Ascending aorta (tissue), 2 donors: ENCODE measurements around the gene GPER1. TPM values are rescaled to one million over a fixed set of nuclear protein-coding genes. Genes with fewer than 3 reads are reported as not detected.

ENCODE experiments used
- DNase-seq, 2 donors: peaks; one replicate each; pipeline ENCODE4 v3.0.0-alpha.2; 2019; ENCODE audit warnings: low spot score in 2 of 2
- H3K27ac ChIP-seq, 2 donors: fragments of 200-600 bp; sonication (generic); one replicate each; pipeline ENCODE4 v1.5.1; 2016 to 2017; ENCODE audit warnings: mild to moderate bottlenecking in 1 of 2
- H3K27me3 ChIP-seq: fragments of 200-600 bp; sonication (generic); one replicate; pipeline ENCODE4 v1.5.1; 2017
- H3K36me3 ChIP-seq, 2 donors: fragments of 200-600 bp; sonication (generic); one replicate each; pipeline ENCODE4 v1.5.1; 2016
- H3K4me1 ChIP-seq, 2 donors: fragments of 200-600 bp; sonication (generic); one replicate each; pipeline ENCODE4 v1.5.1; 2016 to 2017; ENCODE audit warnings: mild to moderate bottlenecking in 1 of 2
- H3K4me3 ChIP-seq, 2 donors: fragments of 200-600 bp; sonication (generic); one replicate each; pipeline ENCODE4 v1.5.1; 2016 to 2017; ENCODE audit warnings: mild to moderate bottlenecking in 1 of 2
- H3K9me3 ChIP-seq, 2 donors: fragments of 200-600 bp; sonication (generic); one replicate each; pipeline ENCODE4 v1.5.1; 2016
- CTCF ChIP-seq, 3 experiments: fragments of 200-600 bp in 2 of 3; fragments of 450-650 bp in 1 of 3; sonication (generic) in 2 of 3; IDR thresholded peaks; one replicate each; pipeline ENCODE4 v1.5.1; 2016 to 2019; ENCODE audit warnings: antibody characterized with exemption in 3 of 3, mild to moderate bottlenecking in 1 of 3, moderate library complexity in 1 of 3
- intact Hi-C: fragments of 100-400 bp; cut with DNase I; formaldehyde crosslinking; loops from one replicate; pipeline ENCODE4 v1.15.1; 2023
- total RNA-seq: library from RNA; depleted of rRNA; stranded (reverse); fragments of >200 nt; gene quantifications from one replicate; pipeline ENCODE4 v1.1.0, GENCODE V29; 2016

Gene GPER1
- total RNA-seq, 1 donor from 2014 or later, result 11.3 TPM

DNA sequence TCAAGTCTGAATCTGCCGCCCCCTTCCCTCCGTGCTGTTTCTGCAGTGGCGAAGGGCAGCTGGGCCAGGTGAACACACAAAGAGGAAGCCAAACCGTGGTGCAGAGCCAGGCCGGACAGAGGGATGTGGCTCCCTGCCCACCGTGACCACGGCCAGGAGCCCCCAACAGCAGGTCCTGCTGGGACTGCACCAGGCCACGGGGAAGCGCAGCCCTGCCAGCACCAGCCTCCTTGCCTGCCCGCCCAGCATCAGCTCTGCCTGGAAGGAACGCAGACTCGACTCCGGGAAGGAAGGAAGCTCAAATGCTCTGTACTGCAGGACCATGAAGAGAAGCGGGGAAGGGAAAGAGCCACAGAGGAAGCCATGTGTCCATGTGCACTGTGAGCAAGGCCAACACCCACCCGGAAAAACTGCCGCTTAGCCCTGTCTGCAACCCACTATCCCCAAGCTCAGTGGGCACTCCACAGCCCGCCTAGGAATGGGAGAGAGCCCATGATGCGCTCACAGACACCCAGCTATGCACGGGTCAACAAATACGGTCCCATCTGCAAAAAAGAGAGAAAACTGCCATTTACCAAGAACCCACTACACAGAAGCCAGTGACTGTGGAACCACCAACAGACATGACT, 19.0 kb downstream of the GPER1 start:
- Histone ChIP-seq H3K27me3 (no peaks in the 10 kb centered on the region), H3K36me3 (no peaks in the 10 kb centered on the region), H3K4me3 (no peak overlapping the region), H3K9me3 (no peaks in the 10 kb centered on the region), H3K4me1 (peaks cover 0 to 4% of the 10 kb centered on the region in 2 donors), H3K27ac (no peak overlapping the region)
- no peak for DNase-seq
- intact Hi-C loops, result no loop called here
- TF ChIP-seq CTCF (IDR thresholded peaks at IDR 0.05), result no peak

DNA sequence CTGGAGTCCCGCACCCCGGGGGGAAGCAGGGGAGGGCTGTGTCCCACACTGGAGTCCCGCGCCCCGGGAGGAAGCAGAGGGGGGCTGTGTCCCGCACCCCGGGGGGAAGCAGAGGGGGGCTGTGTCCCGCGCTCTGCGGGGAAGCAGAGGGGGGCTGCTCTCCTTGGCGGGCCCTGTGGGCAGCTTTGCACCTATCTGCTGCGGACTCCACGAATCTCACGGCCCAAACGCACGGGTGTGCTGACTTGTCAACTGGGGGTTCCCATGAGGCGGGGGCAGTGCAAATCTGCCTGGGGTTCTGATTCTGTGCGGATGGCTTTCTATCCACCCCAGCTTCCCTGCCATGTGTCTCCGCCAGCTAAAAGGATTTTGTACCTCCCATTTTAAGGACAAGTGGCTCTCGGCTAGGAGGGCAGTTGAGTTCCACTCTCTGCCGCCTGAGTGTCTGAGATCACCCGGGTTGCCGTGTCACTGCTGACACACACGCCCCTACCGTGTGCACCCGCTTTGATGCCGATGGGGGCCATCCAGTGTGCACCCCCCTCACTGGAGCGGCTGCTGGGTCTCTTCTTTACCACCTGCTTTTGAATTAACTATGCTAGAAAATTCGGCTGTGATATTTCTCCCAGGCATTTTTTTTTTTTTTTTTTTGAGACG, 20.5 kb downstream of the GPER1 start:
- H3K27me3 ChIP-seq, result no peaks in the 10 kb centered on the region
- H3K4me3 ChIP-seq, result no peak overlapping the region
- DNase-seq, result no peak
- TF ChIP-seq CTCF (IDR thresholded peaks at IDR 0.05), result no peak
- no peaks in the 10 kb centered on the region for H3K9me3 ChIP-seq
- no peaks in the 10 kb centered on the region for H3K4me1 ChIP-seq
- H3K27ac ChIP-seq, result no peak overlapping the region
- intact Hi-C loops, result no loop called here
- H3K36me3 ChIP-seq, result no peaks in the 10 kb centered on the region

GRCh38 chr7:1109581-1110310, 21.8 kb downstream of the GPER1 start:
- Histone ChIP-seq H3K27ac (no peak overlapping the region), H3K36me3 (no peaks in the 10 kb centered on the region), H3K27me3 (no peaks in the 10 kb centered on the region), H3K9me3 (no peaks in the 10 kb centered on the region), H3K4me1 (no peaks in the 10 kb centered on the region), H3K4me3 (no peak overlapping the region)
- no peak for DNase-seq
- intact Hi-C loops, result no loop called here
- no peak for TF ChIP-seq CTCF (IDR thresholded peaks at IDR 0.05)

GRCh38 chr7:1110358-1110757, 22.4 kb downstream of the GPER1 start:
- Histone ChIP-seq H3K27ac (no peak overlapping the region), H3K36me3 (no peaks in the 10 kb centered on the region), H3K9me3 (no peaks in the 10 kb centered on the region), H3K4me1 (no peaks in the 10 kb centered on the region), H3K4me3 (no peak overlapping the region), H3K27me3 (no peaks in the 10 kb centered on the region)
- TF ChIP-seq CTCF (IDR thresholded peaks at IDR 0.05), result no peak
- no peak for DNase-seq
- intact Hi-C loops, result no loop called here

- Histone ChIP-seq H3K36me3 (no peaks in the 10 kb centered on the region), H3K27me3 (no peaks in the 10 kb centered on the region), H3K27ac (no peak overlapping the region), H3K4me1 (no peaks in the 10 kb centered on the region), H3K4me3 (no peak overlapping the region), H3K9me3 (no peaks in the 10 kb centered on the region)
- no peak for TF ChIP-seq CTCF (IDR thresholded peaks at IDR 0.05)
- DNase-seq, result no peak
- intact Hi-C loops, result no loop called here
These were observed 23.2 kb downstream of the GPER1 start for GRCh38 chr7:1111156-1111555.
